ENCODE measurements around the gene RCC1. TPM values are rescaled to one million over a fixed set of nuclear protein-coding genes. Genes with fewer than 3 reads are reported as not detected.
"Not testable (repeated sequence)": the region's sequence is repeated elsewhere in the genome, so short reads cannot be mapped to it uniquely, and the experiment has no call there.

The RCC1 gene
- total RNA-seq, 1 donor from 2014 or later, result 58.4 TPM

- H3K9me3 Mint-ChIP-seq (ENCODE audit: low read depth), result no peaks in the 10 kb centered on the region
- peak overlapping the region; percentile 90 for H3K4me3 Mint-ChIP-seq (ENCODE audit: low read depth)
Observed at GRCh38 chr1:28518000-28518744, 12.3 kb downstream of the RCC1 start.

GRCh38 chr1:28518745-28519341 is 13.0 kb downstream of the RCC1 start:
- Mint-ChIP-seq H3K36me3 (ENCODE audit: insufficient read depth) (peaks cover 12% of the 10 kb centered on the region), H3K27me3 (no peaks in the 10 kb centered on the region), H3K9me3 (ENCODE audit: low read depth) (no peaks in the 10 kb centered on the region), H3K27ac (peak overlapping the region; percentile 96), H3K4me1 (ENCODE audit: low read depth) (peaks cover 27% of the 10 kb centered on the region), H3K4me3 (ENCODE audit: low read depth) (peak overlapping the region; percentile 90)
- TF ChIP-seq CTCF (IDR thresholded peaks at IDR 0.05; ENCODE audit: unreplicated experiment), result no peak
- DNase-seq (ENCODE audit: low spot score, unreplicated experiment), result no peak

More at GRCh38 chr1:28518000-28518744, 12.3 kb downstream of the RCC1 start:
- TF ChIP-seq CTCF (IDR thresholded peaks at IDR 0.05; ENCODE audit: unreplicated experiment), result peak; percentile 98
- peak; percentile 91 for DNase-seq (ENCODE audit: low spot score, unreplicated experiment)
- Mint-ChIP-seq H3K27ac (peak overlapping the region; percentile 96), H3K27me3 (no peaks in the 10 kb centered on the region), H3K4me1 (ENCODE audit: low read depth) (peaks cover 27% of the 10 kb centered on the region), H3K36me3 (ENCODE audit: insufficient read depth) (peaks cover 10% of the 10 kb centered on the region)

GRCh38 chr1:28519946-28520725 is 14.3 kb downstream of the RCC1 start:
- Mint-ChIP-seq H3K27me3 (no peaks in the 10 kb centered on the region), H3K36me3 (ENCODE audit: insufficient read depth) (peaks cover 12% of the 10 kb centered on the region), H3K4me1 (ENCODE audit: low read depth) (peaks cover 39% of the 10 kb centered on the region)

GRCh38 chr1:28520796-28521195 is 15.0 kb downstream of the RCC1 start:
- Mint-ChIP-seq H3K36me3 (ENCODE audit: insufficient read depth) (peaks cover 12% of the 10 kb centered on the region), H3K4me1 (ENCODE audit: low read depth) (peaks cover 46% of the 10 kb centered on the region)
- H3K9me3 Mint-ChIP-seq (ENCODE audit: low read depth); H3K27me3 Mint-ChIP-seq; H3K4me3 Mint-ChIP-seq (ENCODE audit: low read depth); DNase-seq (ENCODE audit: low spot score, unreplicated experiment); H3K27ac Mint-ChIP-seq: not testable (repeated sequence)

More at GRCh38 chr1:28519946-28520725, 14.3 kb downstream of the RCC1 start:
- no peak for DNase-seq (ENCODE audit: low spot score, unreplicated experiment)
- TF ChIP-seq CTCF (IDR thresholded peaks at IDR 0.05; ENCODE audit: unreplicated experiment), result no peak
- H3K9me3 Mint-ChIP-seq (ENCODE audit: low read depth), result no peaks in the 10 kb centered on the region
- H3K27ac Mint-ChIP-seq, result peak overlapping the region; percentile 73
- peak overlapping the region; percentile 90 for H3K4me3 Mint-ChIP-seq (ENCODE audit: low read depth)

GRCh38 chr1:28521502-28522164 is 15.8 kb downstream of the RCC1 start:
- no peak overlapping the region for H3K4me3 Mint-ChIP-seq (ENCODE audit: low read depth)
- TF ChIP-seq CTCF (IDR thresholded peaks at IDR 0.05; ENCODE audit: unreplicated experiment), result no peak
- peak overlapping the region; percentile 51 for H3K27ac Mint-ChIP-seq
- no peak for DNase-seq (ENCODE audit: low spot score, unreplicated experiment)
- H3K4me1 Mint-ChIP-seq (ENCODE audit: low read depth), result peaks cover 51% of the 10 kb centered on the region
- peaks cover 12% of the 10 kb centered on the region for H3K36me3 Mint-ChIP-seq (ENCODE audit: insufficient read depth)
- no peaks in the 10 kb centered on the region for H3K9me3 Mint-ChIP-seq (ENCODE audit: low read depth)
- no peaks in the 10 kb centered on the region for H3K27me3 Mint-ChIP-seq

GRCh38 chr1:28522537-28522936 is 16.7 kb downstream of the RCC1 start:
- H3K4me1 Mint-ChIP-seq (ENCODE audit: low read depth), result peaks cover 51% of the 10 kb centered on the region
- not testable (repeated sequence) for H3K4me3 Mint-ChIP-seq (ENCODE audit: low read depth); H3K27me3 Mint-ChIP-seq; H3K27ac Mint-ChIP-seq; H3K9me3 Mint-ChIP-seq (ENCODE audit: low read depth); DNase-seq (ENCODE audit: low spot score, unreplicated experiment)
- H3K36me3 Mint-ChIP-seq (ENCODE audit: insufficient read depth), result peaks cover 12% of the 10 kb centered on the region

- DNase-seq (ENCODE audit: low spot score, unreplicated experiment); H3K9me3 Mint-ChIP-seq (ENCODE audit: low read depth); H3K27me3 Mint-ChIP-seq: not testable (repeated sequence)
- peaks cover 12% of the 10 kb centered on the region for H3K36me3 Mint-ChIP-seq (ENCODE audit: insufficient read depth)
- H3K27ac Mint-ChIP-seq, result peak overlapping the region; percentile 92
- H3K4me3 Mint-ChIP-seq (ENCODE audit: low read depth), result peak overlapping the region; percentile 44
- H3K4me1 Mint-ChIP-seq (ENCODE audit: low read depth), result peaks cover 38% of the 10 kb centered on the region
Observed at GRCh38 chr1:28525002-28525642, 19.3 kb downstream of the RCC1 start.
